ENCODE data around the gene PKP4. TPM values are rescaled to one million over a fixed set of nuclear protein-coding genes. Genes with fewer than 3 reads are reported as not detected.
"Not testable (repeated sequence)": the region's sequence is repeated elsewhere in the genome, so short reads cannot be mapped to it uniquely, and the experiment has no call there.

The PKP4 gene
- total and polyA plus RNA-seq, 2 experiments from 2014 or later, result 35.7 to 92.3 TPM

DNA sequence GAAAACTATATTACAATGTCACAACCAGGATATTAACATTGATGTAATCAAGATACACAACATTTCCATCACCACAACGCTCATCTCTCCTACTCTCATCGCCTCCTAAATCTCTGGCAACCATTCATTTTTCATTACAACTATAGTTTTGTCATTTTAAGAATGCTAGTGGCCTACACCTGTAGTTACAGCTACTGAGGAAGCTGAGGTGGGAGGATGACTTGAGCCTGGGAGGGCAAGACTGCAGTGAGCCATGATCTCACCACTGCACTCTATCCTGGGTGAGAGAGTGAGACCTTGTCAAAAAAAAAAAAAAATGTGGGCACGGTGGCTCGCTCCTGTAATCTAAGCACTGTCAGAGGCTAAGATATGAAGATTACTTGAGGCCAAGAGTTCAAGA, 10.5 kb downstream of the PKP4 start:
- H4K20me1 ChIP-seq (replicated peaks; ENCODE audit: insufficient read depth), result peaks cover 32% of the 10 kb centered on the region
- no peak overlapping the region for H3K4me2 ChIP-seq
- Mint-ChIP-seq H3K27ac (no peak overlapping the region), H3K4me1 (peaks cover 31% of the 10 kb centered on the region), H3K36me3 (ENCODE audit: low read depth) (peaks cover 29% of the 10 kb centered on the region), H3K27me3 (ENCODE audit: insufficient read depth, low read depth, poor library complexity) (peaks cover 4% of the 10 kb centered on the region), H3K9me3 (no peaks in the 10 kb centered on the region; the same call in 2 of the 3 replicates), H3K4me3 (no peak overlapping the region)
- no peaks in the 10 kb centered on the region for H3K27me3 ChIP-seq (ENCODE audit: insufficient read depth)
- no peaks in the 10 kb centered on the region for H3K36me3 ChIP-seq (ENCODE audit: insufficient read depth)
- H3K9me2 ChIP-seq (ENCODE audit: insufficient read depth), result no peaks in the 10 kb centered on the region
- peaks cover 98% of the 10 kb centered on the region for H3K79me2 ChIP-seq (replicated peaks; ENCODE audit: insufficient read depth)
- no peaks in the 10 kb centered on the region for H3F3A ChIP-seq (replicated peaks; ENCODE audit: low read depth)
- DNase-seq (ENCODE audit: low spot score) (no peak), ATAC-seq (no peak)
- TF ChIP-seq STAT1 (IDR thresholded peaks at IDR 0.05; ENCODE audit: unreplicated experiment) (no peak), EZH2phosphoT487 (IDR thresholded peaks at IDR 0.05; ENCODE audit: unreplicated experiment) (no peak), JUNB (IDR thresholded peaks at IDR 0.05; ENCODE audit: unreplicated experiment) (no peak), NANOG (IDR thresholded peaks at IDR 0.05; ENCODE audit: borderline replicate concordance) (no peak), ZNF114 (CRISPR knock-in tag; IDR thresholded peaks at IDR 0.05) (no peak), CREB1 (CRISPR knock-in tag; IDR thresholded peaks at IDR 0.05; ENCODE audit: low read depth) (no peak), EZH2 (IDR thresholded peaks at IDR 0.05; ENCODE audit: low read depth, unreplicated experiment) (no peak), ZNF331 (CRISPR knock-in tag; IDR thresholded peaks at IDR 0.05; ENCODE audit: low read depth) (no peak)
- TF ChIP-seq, protein P1, sequence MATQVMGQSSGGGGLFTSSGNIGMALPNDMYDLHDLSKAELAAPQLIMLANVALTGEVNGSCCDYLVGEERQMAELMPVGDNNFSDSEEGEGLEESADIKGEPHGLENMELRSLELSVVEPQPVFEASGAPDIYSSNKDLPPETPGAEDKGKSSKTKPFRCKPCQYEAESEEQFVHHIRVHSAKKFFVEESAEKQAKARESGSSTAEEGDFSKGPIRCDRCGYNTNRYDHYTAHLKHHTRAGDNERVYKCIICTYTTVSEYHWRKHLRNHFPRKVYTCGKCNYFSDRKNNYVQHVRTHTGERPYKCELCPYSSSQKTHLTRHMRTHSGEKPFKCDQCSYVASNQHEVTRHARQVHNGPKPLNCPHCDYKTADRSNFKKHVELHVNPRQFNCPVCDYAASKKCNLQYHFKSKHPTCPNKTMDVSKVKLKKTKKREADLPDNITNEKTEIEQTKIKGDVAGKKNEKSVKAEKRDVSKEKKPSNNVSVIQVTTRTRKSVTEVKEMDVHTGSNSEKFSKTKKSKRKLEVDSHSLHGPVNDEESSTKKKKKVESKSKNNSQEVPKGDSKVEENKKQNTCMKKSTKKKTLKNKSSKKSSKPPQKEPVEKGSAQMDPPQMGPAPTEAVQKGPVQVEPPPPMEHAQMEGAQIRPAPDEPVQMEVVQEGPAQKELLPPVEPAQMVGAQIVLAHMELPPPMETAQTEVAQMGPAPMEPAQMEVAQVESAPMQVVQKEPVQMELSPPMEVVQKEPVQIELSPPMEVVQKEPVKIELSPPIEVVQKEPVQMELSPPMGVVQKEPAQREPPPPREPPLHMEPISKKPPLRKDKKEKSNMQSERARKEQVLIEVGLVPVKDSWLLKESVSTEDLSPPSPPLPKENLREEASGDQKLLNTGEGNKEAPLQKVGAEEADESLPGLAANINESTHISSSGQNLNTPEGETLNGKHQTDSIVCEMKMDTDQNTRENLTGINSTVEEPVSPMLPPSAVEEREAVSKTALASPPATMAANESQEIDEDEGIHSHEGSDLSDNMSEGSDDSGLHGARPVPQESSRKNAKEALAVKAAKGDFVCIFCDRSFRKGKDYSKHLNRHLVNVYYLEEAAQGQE (IDR thresholded peaks at IDR 0.05; ENCODE audit: unreplicated experiment), result no peak
- TF ChIP-seq, protein P2, sequence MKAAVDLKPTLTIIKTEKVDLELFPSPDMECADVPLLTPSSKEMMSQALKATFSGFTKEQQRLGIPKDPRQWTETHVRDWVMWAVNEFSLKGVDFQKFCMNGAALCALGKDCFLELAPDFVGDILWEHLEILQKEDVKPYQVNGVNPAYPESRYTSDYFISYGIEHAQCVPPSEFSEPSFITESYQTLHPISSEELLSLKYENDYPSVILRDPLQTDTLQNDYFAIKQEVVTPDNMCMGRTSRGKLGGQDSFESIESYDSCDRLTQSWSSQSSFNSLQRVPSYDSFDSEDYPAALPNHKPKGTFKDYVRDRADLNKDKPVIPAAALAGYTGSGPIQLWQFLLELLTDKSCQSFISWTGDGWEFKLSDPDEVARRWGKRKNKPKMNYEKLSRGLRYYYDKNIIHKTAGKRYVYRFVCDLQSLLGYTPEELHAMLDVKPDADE (IDR thresholded peaks at IDR 0.05), result no peak
- TF ChIP-seq, protein P3, sequence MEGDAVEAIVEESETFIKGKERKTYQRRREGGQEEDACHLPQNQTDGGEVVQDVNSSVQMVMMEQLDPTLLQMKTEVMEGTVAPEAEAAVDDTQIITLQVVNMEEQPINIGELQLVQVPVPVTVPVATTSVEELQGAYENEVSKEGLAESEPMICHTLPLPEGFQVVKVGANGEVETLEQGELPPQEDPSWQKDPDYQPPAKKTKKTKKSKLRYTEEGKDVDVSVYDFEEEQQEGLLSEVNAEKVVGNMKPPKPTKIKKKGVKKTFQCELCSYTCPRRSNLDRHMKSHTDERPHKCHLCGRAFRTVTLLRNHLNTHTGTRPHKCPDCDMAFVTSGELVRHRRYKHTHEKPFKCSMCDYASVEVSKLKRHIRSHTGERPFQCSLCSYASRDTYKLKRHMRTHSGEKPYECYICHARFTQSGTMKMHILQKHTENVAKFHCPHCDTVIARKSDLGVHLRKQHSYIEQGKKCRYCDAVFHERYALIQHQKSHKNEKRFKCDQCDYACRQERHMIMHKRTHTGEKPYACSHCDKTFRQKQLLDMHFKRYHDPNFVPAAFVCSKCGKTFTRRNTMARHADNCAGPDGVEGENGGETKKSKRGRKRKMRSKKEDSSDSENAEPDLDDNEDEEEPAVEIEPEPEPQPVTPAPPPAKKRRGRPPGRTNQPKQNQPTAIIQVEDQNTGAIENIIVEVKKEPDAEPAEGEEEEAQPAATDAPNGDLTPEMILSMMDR (conservative IDR thresholded peaks at IDR 0.05; ENCODE audit: low read depth in 2 of 2), result no peak
- no peak overlapping the region for H3K4me3 ChIP-seq
- no peak overlapping the region for H3K27ac ChIP-seq (ENCODE audit: low read depth)
- H2AFZ ChIP-seq, result no peak overlapping the region
- peaks cover 24% of the 10 kb centered on the region for H3K4me1 ChIP-seq (ENCODE audit: insufficient read depth)

DNA sequence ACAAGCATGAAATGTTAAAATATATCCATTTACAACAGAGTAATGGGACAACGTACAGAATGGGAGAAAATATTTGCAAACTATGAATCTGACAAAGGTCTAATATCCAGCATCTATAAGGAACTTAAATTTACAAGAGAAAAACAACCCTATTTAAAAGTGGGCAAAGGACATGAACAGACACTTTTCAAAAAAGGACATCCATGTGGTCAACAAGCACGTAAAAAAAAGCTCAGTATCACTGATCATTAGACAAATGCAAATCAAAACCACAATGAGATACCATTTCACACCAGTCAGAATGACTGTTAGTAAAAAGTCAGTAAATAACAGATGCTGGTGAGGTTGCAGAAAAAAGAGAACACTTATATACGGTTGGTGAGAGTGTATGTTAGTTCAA, 16.1 kb downstream of the PKP4 start:
- not testable (repeated sequence) for ATAC-seq; H4K20me1 ChIP-seq (replicated peaks; ENCODE audit: insufficient read depth); H3K27ac ChIP-seq (ENCODE audit: low read depth); H3K4me3 ChIP-seq; H3K27me3 ChIP-seq (ENCODE audit: insufficient read depth); H3K9me3 Mint-ChIP-seq; H3K27me3 Mint-ChIP-seq (ENCODE audit: insufficient read depth, low read depth, poor library complexity); H3K36me3 ChIP-seq (ENCODE audit: insufficient read depth); DNase-seq (ENCODE audit: low spot score); H2AFZ ChIP-seq; H3K9me2 ChIP-seq (ENCODE audit: insufficient read depth); H3K4me2 ChIP-seq; H3F3A ChIP-seq (replicated peaks; ENCODE audit: low read depth); H3K27ac Mint-ChIP-seq; H3K4me3 Mint-ChIP-seq
- H3K79me2 ChIP-seq (replicated peaks; ENCODE audit: insufficient read depth), result peaks cover 75% of the 10 kb centered on the region
- H3K4me1 ChIP-seq (ENCODE audit: insufficient read depth), result peaks cover 31% of the 10 kb centered on the region
- peaks cover 43% of the 10 kb centered on the region for H3K4me1 Mint-ChIP-seq
- peaks cover 35% of the 10 kb centered on the region for H3K36me3 Mint-ChIP-seq (ENCODE audit: low read depth)

DNA sequence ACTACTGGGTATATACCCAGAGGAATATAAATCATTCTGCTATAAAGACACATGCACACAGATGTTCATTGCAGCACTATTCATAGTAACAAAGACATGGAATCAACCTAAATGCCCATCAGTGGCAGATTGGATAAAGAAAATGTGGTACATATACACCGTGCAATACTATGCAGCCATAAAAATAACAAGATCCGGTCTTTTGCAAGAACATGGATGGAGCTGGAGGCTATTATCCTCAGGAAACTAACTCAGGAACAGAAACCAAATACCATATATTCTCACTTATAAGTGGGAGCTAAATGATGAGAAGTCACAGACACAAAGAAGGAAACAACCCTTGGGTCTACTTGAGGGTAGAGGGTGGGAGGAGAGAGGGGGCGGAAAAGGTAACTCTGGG, 16.5 kb downstream of the PKP4 start:
- H3K9me3 Mint-ChIP-seq; H3K36me3 ChIP-seq (ENCODE audit: insufficient read depth); H3K9me2 ChIP-seq (ENCODE audit: insufficient read depth); H4K20me1 ChIP-seq (replicated peaks; ENCODE audit: insufficient read depth); DNase-seq (ENCODE audit: low spot score); H3F3A ChIP-seq (replicated peaks; ENCODE audit: low read depth); H3K4me3 Mint-ChIP-seq; H3K27ac ChIP-seq (ENCODE audit: low read depth); ATAC-seq; H3K27me3 ChIP-seq (ENCODE audit: insufficient read depth); H3K27ac Mint-ChIP-seq; H3K27me3 Mint-ChIP-seq (ENCODE audit: insufficient read depth, low read depth, poor library complexity); H3K4me2 ChIP-seq; H3K4me3 ChIP-seq; H2AFZ ChIP-seq: not testable (repeated sequence)
- peaks cover 35% of the 10 kb centered on the region for H3K36me3 Mint-ChIP-seq (ENCODE audit: low read depth)
- Histone ChIP-seq H3K79me2 (replicated peaks; ENCODE audit: insufficient read depth) (peaks cover 73% of the 10 kb centered on the region), H3K4me1 (ENCODE audit: insufficient read depth) (peaks cover 31% of the 10 kb centered on the region)
- H3K4me1 Mint-ChIP-seq, result peaks cover 44% of the 10 kb centered on the region
